Stimulated activated CD4-positive, alpha-beta T cell treated with anti-CD3 and anti-CD28 coated beads, Interleukin-1b, Interleukin-23, amount 100 ng/mL, for 1 hour (primary cell): ENCODE measurements around the gene DCST2.

Experiments
- DNase-seq, 2 donors: peaks; one replicate each; pipeline ENCODE4 v3.0.0-alpha.2; 2020; ENCODE audit warnings: low read depth in 2 of 2

The DCST2 gene

GRCh38 chr1:155049651-155050559 lies 16.3 kb upstream of the DCST2 start:
- DNase-seq, result no peak

- DNase-seq, result no peak
Observed at GRCh38 chr1:155048449-155049334, 15.1 kb upstream of the DCST2 start.

- DNase-seq, result peak in 1 of 2 donors; percentile 25
Observed at GRCh38 chr1:155044812-155045657, 11.5 kb upstream of the DCST2 start.

GRCh38 chr1:155044365-155044764 lies 10.8 kb upstream of the DCST2 start:
- no peak for DNase-seq

GRCh38 chr1:155043793-155044192 lies 10.2 kb upstream of the DCST2 start:
- no peak for DNase-seq

- no peak for DNase-seq
Observed at GRCh38 chr1:155043301-155043702, 9.7 kb upstream of the DCST2 start.

GRCh38 chr1:155042789-155043188 lies 9.2 kb upstream of the DCST2 start:
- no peak for DNase-seq

GRCh38 chr1:155040358-155041093 lies 6.9 kb upstream of the DCST2 start:
- DNase-seq, result no peak

GRCh38 chr1:155039308-155039669 lies 5.7 kb upstream of the DCST2 start:
- no peak for DNase-seq

GRCh38 chr1:155038602-155039307 lies 5.2 kb upstream of the DCST2 start:
- DNase-seq, result no peak

GRCh38 chr1:155037851-155038441 lies 4.4 kb upstream of the DCST2 start:
- DNase-seq, result no peak

- no peak for DNase-seq
Observed at GRCh38 chr1:155037043-155037442, 3.5 kb upstream of the DCST2 start.

- DNase-seq, result no peak
Observed at GRCh38 chr1:155035936-155036335, 2.4 kb upstream of the DCST2 start.

- no peak for DNase-seq
Observed at GRCh38 chr1:155034318-155035208, 982 bp upstream of the DCST2 start.

GRCh38 chr1:155032886-155033285 lies 695 bp downstream of the DCST2 start:
- no peak for DNase-seq

- DNase-seq, result no peak
Observed at GRCh38 chr1:155030899-155031298, 2.7 kb downstream of the DCST2 start.

GRCh38 chr1:155030243-155030795 lies 3.3 kb downstream of the DCST2 start:
- DNase-seq, result no peak

GRCh38 chr1:155029513-155030242 lies 3.9 kb downstream of the DCST2 start:
- DNase-seq, result no peak
